Keratinocyte (primary cell): ENCODE data around the gene ICA1L. TPM values are rescaled to one million over a fixed set of nuclear protein-coding genes. Genes with fewer than 3 reads are reported as not detected.

Experiments used
- DNase-seq: peaks from one replicate; pipeline ENCODE4 v3.0.0-alpha.2; 2011; ENCODE audit warnings: low read depth, missing footprints, low spot score
- FAIRE-seq: peaks from 2 replicates; lab custom pipeline; 2011; peaks lifted over from hg19 to GRCh38; lab: Jason Lieb, UNC
- H2AFZ ChIP-seq: 2 replicates; pipeline ENCODE4 v1.6.0; 2012; ENCODE audit warnings: low read length, control low read depth, inconsistent platforms; ENCODE audit not compliant: control insufficient read depth
- H3K27ac ChIP-seq: 2 replicates; pipeline ENCODE4 v1.5.1; 2011; ENCODE audit warnings: low read length; ENCODE audit not compliant: control insufficient read depth, insufficient read depth
- H3K27me3 ChIP-seq: 3 replicates; pipeline ENCODE4 v1.6.0; 2011; ENCODE audit warnings: low read length; ENCODE audit not compliant: control insufficient read depth, insufficient read depth; ENCODE audit errors: extremely low read depth
- H3K36me3 ChIP-seq, 2 experiments: 2 replicates in 1 of 2; 3 replicates in 1 of 2; pipeline ENCODE4 v1.5.1; 2011; ENCODE audit warnings: low read length in 2 of 2, mild to moderate bottlenecking in 1 of 2; ENCODE audit not compliant: control insufficient read depth in 2 of 2, insufficient read depth in 2 of 2; ENCODE audit errors: extremely low read depth in 1 of 2
- H3K4me1 ChIP-seq: 3 replicates; pipeline ENCODE4 v1.5.1; 2011; ENCODE audit warnings: low read length; ENCODE audit not compliant: control insufficient read depth, insufficient read depth; ENCODE audit errors: extremely low read depth
- H3K4me2 ChIP-seq: 3 replicates; pipeline ENCODE4 v1.6.0; 2011; ENCODE audit warnings: low read depth, low read length; ENCODE audit not compliant: control insufficient read depth, insufficient read depth; ENCODE audit errors: extremely low read depth
- H3K4me3 ChIP-seq, 3 experiments: fragments of 200-600 bp in 1 of 3; sonication (generic) in 1 of 3; 2 replicates in 2 of 3; 3 replicates in 1 of 3; pipeline ENCODE4 v1.5.1; 2011 to 2016; ENCODE audit warnings: low read length in 3 of 3, mild to moderate bottlenecking in 3 of 3, control low read depth in 2 of 3, inconsistent platforms in 1 of 3, low read depth in 1 of 3, mixed read lengths in 1 of 3, mixed run types in 1 of 3, moderate library complexity in 1 of 3; ENCODE audit not compliant: control insufficient read depth in 2 of 3, insufficient read depth in 2 of 3; ENCODE audit errors: extremely low read depth in 1 of 3
- H3K79me2 ChIP-seq: 2 replicates; pipeline ENCODE4 v1.6.0; 2012; ENCODE audit warnings: low read length; ENCODE audit not compliant: control insufficient read depth, insufficient read depth
- H3K9ac ChIP-seq: 3 replicates; pipeline ENCODE4 v1.6.0; 2011; ENCODE audit warnings: low read length; ENCODE audit not compliant: control insufficient read depth, insufficient read depth; ENCODE audit errors: extremely low read depth
- H3K9me1 ChIP-seq: 3 replicates; pipeline ENCODE4 v1.6.0; 2011; ENCODE audit warnings: low read length; ENCODE audit not compliant: control insufficient read depth, insufficient read depth; ENCODE audit errors: extremely low read depth
- H3K9me3 ChIP-seq: 2 replicates; pipeline ENCODE4 v1.5.1; 2012; ENCODE audit warnings: low read depth, low read length; ENCODE audit not compliant: control insufficient read depth
- H4K20me1 ChIP-seq: 3 replicates; pipeline ENCODE4 v1.6.0; 2011; ENCODE audit warnings: low read length; ENCODE audit not compliant: control insufficient read depth, insufficient read depth; ENCODE audit errors: extremely low read depth
- CTCF ChIP-seq, 3 experiments: IDR thresholded peaks in 1 of 3; conservative IDR thresholded peaks in 1 of 3; optimal IDR thresholded peaks in 1 of 3; 2 replicates in 2 of 3; 3 replicates in 1 of 3; pipeline versions ENCODE3 to v1.5.1; 2011; ENCODE audit warnings: low read length in 3 of 3, mild to moderate bottlenecking in 3 of 3, moderate library complexity in 2 of 3, control low read depth in 1 of 3, inconsistent platforms in 1 of 3; ENCODE audit not compliant: insufficient read depth in 2 of 3; ENCODE audit errors: extremely low read depth in 1 of 3
- EZH2 ChIP-seq: IDR thresholded peaks from one replicate; pipeline ENCODE4 v1.6.1; 2012; ENCODE audit warnings: inconsistent platforms, mild to moderate bottlenecking, low read length, moderate library complexity
- dilution Hi-C: fragments of 300-500 bp; cut with MboI; formaldehyde crosslinking; loops from one replicate; pipeline ENCODE4 v1.7.0; 2020; ENCODE audit warnings: low sequenced_read_pairs; ENCODE audit not compliant: extremely low pct_ligation_motif_present
- polyA plus RNA-seq, 5 experiments: library from polyadenylated mRNA; depleted of rRNA in 3 of 5; stranded (reverse) in 3 of 5; stranded (forward) in 1 of 5; unstranded in 1 of 5; fragments of >200 nt; gene quantifications; 1 replicate in 1 of 5; 2 replicates in 3 of 5; 3 replicates in 1 of 5; pipeline versions ENCODE4 v1.2.1 to v1.2.3, GENCODE V29; 2011 to 2012; ENCODE audit warnings: missing spikeins in 2 of 5, low read depth in 1 of 5, low replicate concordance in 1 of 5

ICA1L gene
- polyA plus RNA-seq, 1 donor (not counting 4 experiments of a cell fraction or from before 2014, with no cell fraction given) = 2.2 TPM

GRCh38 chr2:202756598-202756997, 115.0 kb downstream of the ICA1L start:
- Histone ChIP-seq H3K4me3 (no peak overlapping the region), H2AFZ (no peak overlapping the region), H3K27ac (no peak overlapping the region), H3K9ac (no peak overlapping the region), H3K9me1 (no peaks in the 10 kb centered on the region), H3K9me3 (no peaks in the 10 kb centered on the region), H3K4me1 (no peaks in the 10 kb centered on the region), H3K79me2 (no peaks in the 10 kb centered on the region), H3K27me3 (no peaks in the 10 kb centered on the region), H3K4me2 (no peak overlapping the region), H3K36me3 (no peaks in the 10 kb centered on the region), H4K20me1 (no peaks in the 10 kb centered on the region)
- dilution Hi-C loops = no loop called here
- DNase-seq = no peak
- no peak for FAIRE-seq
- TF ChIP-seq CTCF (optimal IDR thresholded peaks at IDR 0.05 in 1 of 3, IDR thresholded peaks at IDR 0.05 in 1 of 3, conservative IDR thresholded peaks at IDR 0.05 in 1 of 3; ENCODE audit: extremely low read depth in 1 of 3, insufficient read depth in 2 of 3, low read length in 3 of 3) (no peak), EZH2 (no peak)

- H3K27me3 ChIP-seq = no peaks in the 10 kb centered on the region
- H3K9ac ChIP-seq = no peak overlapping the region
- no peak overlapping the region for H3K27ac ChIP-seq
- TF ChIP-seq CTCF (optimal IDR thresholded peaks at IDR 0.05 in 1 of 3, IDR thresholded peaks at IDR 0.05 in 1 of 3, conservative IDR thresholded peaks at IDR 0.05 in 1 of 3; ENCODE audit: extremely low read depth in 1 of 3, insufficient read depth in 2 of 3, low read length in 3 of 3) = no peak
- TF ChIP-seq EZH2 = no peak
- no peak overlapping the region for H3K4me2 ChIP-seq
- H3K9me3 ChIP-seq = no peaks in the 10 kb centered on the region
- H3K4me1 ChIP-seq = no peaks in the 10 kb centered on the region
- dilution Hi-C loops = no loop called here
- H3K9me1 ChIP-seq = no peaks in the 10 kb centered on the region
- H3K36me3 ChIP-seq = no peaks in the 10 kb centered on the region
- DNase-seq (no peak), FAIRE-seq (no peak)
- H2AFZ ChIP-seq = no peak overlapping the region
- no peak overlapping the region for H3K4me3 ChIP-seq
- no peaks in the 10 kb centered on the region for H3K79me2 ChIP-seq
- no peaks in the 10 kb centered on the region for H4K20me1 ChIP-seq
Observed at GRCh38 chr2:202754936-202755335, 116.6 kb downstream of the ICA1L start.
